ENCODE measurements around the gene SLC23A3. TPM values are rescaled to one million over a fixed set of nuclear protein-coding genes. Genes with fewer than 3 reads are reported as not detected.

The SLC23A3 gene
- total and polyA plus RNA-seq, 9 of the 15 experiments (the other 6 are each of a cell fraction or from before 2014, with no cell fraction given) = 0.06 to 0.64 (median 0.16) TPM

DNA sequence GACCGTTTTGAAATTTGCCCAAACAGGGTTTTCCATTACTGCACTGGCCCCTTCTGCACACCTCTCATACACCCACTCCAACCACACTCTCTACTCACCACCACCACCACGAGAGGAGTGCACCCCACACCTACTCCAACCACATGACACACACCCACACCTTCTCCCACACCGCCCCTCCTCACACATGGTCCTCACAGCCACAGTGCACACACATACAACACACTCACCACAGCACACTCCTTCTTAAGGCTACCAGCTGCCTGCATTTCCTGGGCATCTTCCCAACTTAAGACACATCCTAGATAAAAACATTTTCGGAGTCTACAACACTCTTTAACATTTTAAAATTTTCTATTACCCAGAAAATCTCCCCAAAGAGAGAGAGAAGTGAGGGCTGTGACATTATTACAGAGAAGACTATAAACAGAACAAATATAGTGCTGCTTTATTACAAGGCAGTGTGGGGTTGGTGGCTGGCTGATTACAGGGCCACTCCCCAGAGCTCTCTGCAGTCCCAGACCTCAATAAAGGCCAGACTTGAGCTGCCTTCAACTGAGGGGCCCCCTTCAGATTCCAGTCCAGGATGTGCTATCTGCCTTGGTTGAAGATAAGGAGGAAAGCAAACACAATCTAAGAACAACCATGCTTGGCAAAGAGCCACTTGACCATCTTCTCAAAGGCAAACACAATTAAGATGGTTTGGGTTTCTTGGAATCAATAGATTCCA lies 45.3 kb downstream of the SLC23A3 start:
- ChIA-PET POLR2A (interaction anchor here (0.7 to 0.8 kb wide), 2 partner anchors 24 to 122 kb away, joined by 3 read pairs; no protein-coding TSS in a partner anchor), CTCF (ENCODE audit: low intra/inter-chr PET ratio) (no interaction called here)
- intact Hi-C loops (cut with micrococcal nuclease) (no loop called here), in situ Hi-C loops (cut with MboI) (loop anchor here (5.0 kb wide), 1 partner anchor 52 kb away; no protein-coding TSS in a partner anchor)
- peaks cover 3% of the 10 kb centered on the region for H3K9me1 ChIP-seq (ENCODE audit: control insufficient read depth, insufficient read depth, low read length)
- no TSS peak for BruUV-seq (replicated peaks)
- H3K27ac ChIP-seq (ENCODE audit: extremely low read depth, low read depth, low read length) = peak overlapping the region; percentile 48; the same call in 1 of the 3 replicates
- H3K36me3 ChIP-seq (ENCODE audit: control insufficient read depth, insufficient read depth, low read length) = no peaks in the 10 kb centered on the region
- no peaks in the 10 kb centered on the region for H3K27me3 ChIP-seq (ENCODE audit: control insufficient read depth in 2 of 2, insufficient read depth in 2 of 2, low read length in 2 of 2)
- H2AFZ ChIP-seq (ENCODE audit: low read depth, low read length) = no peak overlapping the region
- ATAC-seq (peak; percentile 82), FAIRE-seq (peak; percentile 79), DNase-seq (ENCODE audit: extremely low read depth in 1 of 4, low spot score in 3 of 4) (peak; percentile 31 to 74 (median 50))
- H3K4me3 ChIP-seq = no peak overlapping the region
- H3K4me2 ChIP-seq (ENCODE audit: insufficient read depth, low read length) = no peak overlapping the region
- H3K4me1 ChIP-seq (replicated peaks in 1 of 2; ENCODE audit: control insufficient read depth in 2 of 2, insufficient read depth in 2 of 2, low read length in 2 of 2) = peaks cover 19 to 35% of the 10 kb centered on the region in 2 experiments
- peak overlapping the region in 1 of 2 experiments; percentile 23; a peak in 2 of 4 replicates for H3K9ac ChIP-seq (ENCODE audit: insufficient read depth in 1 of 2, low read depth in 2 of 2, low read length in 2 of 2)
- H3K9me3 ChIP-seq (replicated peaks; ENCODE audit: control insufficient read depth, insufficient read depth, low read depth, low read length) = no peaks in the 10 kb centered on the region
- 5% methylated on average over 4 of the region's 4 CpGs for whole genome bisulfite sequencing (ENCODE audit: insufficient coverage, low coverage, missing lambda C conversion rate)
- H4K20me1 ChIP-seq (replicated peaks; ENCODE audit: control insufficient read depth, insufficient read depth, low read length) = no peaks in the 10 kb centered on the region
- H3K79me2 ChIP-seq (ENCODE audit: control insufficient read depth, insufficient read depth, low read length) = no peaks in the 10 kb centered on the region
- TF ChIP-seq FOXM1 (IDR thresholded peaks at IDR 0.05; ENCODE audit: low read depth) (no peak), FOXM1 (CRISPR knock-in tag; IDR thresholded peaks at IDR 0.05; ENCODE audit: low read depth) (no peak), SMARCC2 (IDR thresholded peaks at IDR 0.05; ENCODE audit: low read depth) (no peak), SOX6 (IDR thresholded peaks at IDR 0.05) (peak; percentile 32; the same call in 1 of the 2 replicates), FOXA3 (CRISPR knock-in tag; conservative IDR thresholded peaks at IDR 0.05 in 1 of 2, IDR thresholded peaks at IDR 0.05 in 1 of 2) (peak in 1 of 2 experiments; percentile 58; a peak in 2 of 4 replicates), SMARCB1 (IDR thresholded peaks at IDR 0.05; ENCODE audit: insufficient read length, low read depth) (no peak), KDM1A (IDR thresholded peaks at IDR 0.05) (peak in 1 of 2 experiments; percentile 50; a peak in 1 of 4 replicates), GABPB2 (CRISPR knock-in tag; conservative IDR thresholded peaks at IDR 0.05) (no peak), SMAD4 (CRISPR knock-in tag; conservative IDR thresholded peaks at IDR 0.05) (0 out of 2 replicates have a peak, but pooled peaks have one; percentile 30), RCOR1 (IDR thresholded peaks at IDR 0.05; ENCODE audit: borderline replicate concordance in 1 of 2, low read depth in 2 of 2, low read length in 2 of 2) (peak in 1 of 2 experiments; percentile 86; a peak in 2 of 4 replicates), JUND (IDR thresholded peaks at IDR 0.05; ENCODE audit: borderline replicate concordance, low read depth, low read length) (0 out of 2 replicates have a peak, but pooled peaks have one; percentile 15), JUND (tag; IDR thresholded peaks at IDR 0.05; ENCODE audit: borderline replicate concordance, low read depth, low read length) (no peak), LCOR (CRISPR knock-in tag; IDR thresholded peaks at IDR 0.05) (no peak), EP300 (IDR thresholded peaks at IDR 0.05; ENCODE audit: low read length) (peak; percentile 29; the same call in 1 of the 2 replicates)
- TF ChIP-seq, protein P1, sequence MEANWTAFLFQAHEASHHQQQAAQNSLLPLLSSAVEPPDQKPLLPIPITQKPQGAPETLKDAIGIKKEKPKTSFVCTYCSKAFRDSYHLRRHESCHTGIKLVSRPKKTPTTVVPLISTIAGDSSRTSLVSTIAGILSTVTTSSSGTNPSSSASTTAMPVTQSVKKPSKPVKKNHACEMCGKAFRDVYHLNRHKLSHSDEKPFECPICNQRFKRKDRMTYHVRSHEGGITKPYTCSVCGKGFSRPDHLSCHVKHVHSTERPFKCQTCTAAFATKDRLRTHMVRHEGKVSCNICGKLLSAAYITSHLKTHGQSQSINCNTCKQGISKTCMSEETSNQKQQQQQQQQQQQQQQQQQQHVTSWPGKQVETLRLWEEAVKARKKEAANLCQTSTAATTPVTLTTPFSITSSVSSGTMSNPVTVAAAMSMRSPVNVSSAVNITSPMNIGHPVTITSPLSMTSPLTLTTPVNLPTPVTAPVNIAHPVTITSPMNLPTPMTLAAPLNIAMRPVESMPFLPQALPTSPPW (CRISPR knock-in tag; IDR thresholded peaks at IDR 0.05) = 0 out of 2 replicates have a peak, but pooled peaks have one; percentile 25
- TF ChIP-seq, protein P2, sequence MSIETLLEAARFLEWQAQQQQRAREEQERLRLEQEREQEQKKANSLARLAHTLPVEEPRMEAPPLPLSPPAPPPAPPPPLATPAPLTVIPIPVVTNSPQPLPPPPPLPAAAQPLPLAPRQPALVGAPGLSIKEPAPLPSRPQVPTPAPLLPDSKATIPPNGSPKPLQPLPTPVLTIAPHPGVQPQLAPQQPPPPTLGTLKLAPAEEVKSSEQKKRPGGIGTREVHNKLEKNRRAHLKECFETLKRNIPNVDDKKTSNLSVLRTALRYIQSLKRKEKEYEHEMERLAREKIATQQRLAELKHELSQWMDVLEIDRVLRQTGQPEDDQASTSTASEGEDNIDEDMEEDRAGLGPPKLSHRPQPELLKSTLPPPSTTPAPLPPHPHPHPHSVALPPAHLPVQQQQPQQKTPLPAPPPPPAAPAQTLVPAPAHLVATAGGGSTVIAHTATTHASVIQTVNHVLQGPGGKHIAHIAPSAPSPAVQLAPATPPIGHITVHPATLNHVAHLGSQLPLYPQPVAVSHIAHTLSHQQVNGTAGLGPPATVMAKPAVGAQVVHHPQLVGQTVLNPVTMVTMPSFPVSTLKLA (conservative IDR thresholded peaks at IDR 0.05) = no peak
- TF ChIP-seq, protein P3, sequence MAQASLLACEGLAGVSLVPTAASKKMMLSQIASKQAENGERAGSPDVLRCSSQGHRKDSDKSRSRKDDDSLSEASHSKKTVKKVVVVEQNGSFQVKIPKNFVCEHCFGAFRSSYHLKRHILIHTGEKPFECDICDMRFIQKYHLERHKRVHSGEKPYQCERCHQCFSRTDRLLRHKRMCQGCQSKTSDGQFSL (CRISPR knock-in tag; IDR thresholded peaks at IDR 0.05) = no peak
- TF ChIP-seq, protein P3 (tag; IDR thresholded peaks at IDR 0.05) = no peak
